Esophagus muscularis mucosa (tissue), 4 donors: ENCODE data around the gene CLIC5. TPM values are rescaled to one million over a fixed set of nuclear protein-coding genes. Genes with fewer than 3 reads are reported as not detected.

Source experiments
- DNase-seq: peaks from one replicate; pipeline ENCODE4 v3.0.0-alpha.2; 2017; ENCODE audit errors: extremely low spot score
- H3K27ac ChIP-seq, 4 donors: fragments of 200-600 bp; sonication (generic); replicated peaks in 1 of 4; 1 replicate in 3 of 4; 2 replicates in 1 of 4; pipeline ENCODE4 v1.5.1; 2016 to 2019; ENCODE audit warnings: mild to moderate bottlenecking in 1 of 4
- H3K27me3 ChIP-seq, 4 donors: fragments of 200-600 bp; sonication (generic); one replicate each; pipeline versions ENCODE4 v1.5.1 to v1.6.0; 2016 to 2019
- H3K36me3 ChIP-seq, 4 donors: fragments of 200-600 bp; sonication (generic); one replicate each; pipeline ENCODE4 v1.5.1; 2016 to 2019
- H3K4me1 ChIP-seq, 4 donors: fragments of 200-600 bp; sonication (generic); one replicate each; pipeline ENCODE4 v1.5.1; 2016 to 2019
- H3K4me3 ChIP-seq, 4 donors: fragments of 200-600 bp; sonication (generic); 1 replicate in 2 of 4; 2 replicates in 2 of 4; pipeline ENCODE4 v1.5.1; 2016 to 2019; ENCODE audit warnings: mild to moderate bottlenecking in 4 of 4, moderate library complexity in 1 of 4
- H3K9me3 ChIP-seq, 4 donors: fragments of 200-600 bp; sonication (generic); 1 replicate in 3 of 4; 2 replicates in 1 of 4; pipeline ENCODE4 v1.5.1; 2016 to 2019
- EP300 ChIP-seq: sonication (generic); formaldehyde crosslinking; IDR thresholded peaks from one replicate; pipeline ENCODE4 v1.6.1; 2017; ENCODE audit warnings: antibody characterized with exemption
- POLR2A ChIP-seq: fragments of 450-650 bp; IDR thresholded peaks from one replicate; pipeline ENCODE4 v1.6.1; 2017; ENCODE audit warnings: antibody characterized with exemption, moderate library complexity, mild to moderate bottlenecking, low read depth
- POLR2AphosphoS5 ChIP-seq, 2 donors: sonication (generic); formaldehyde crosslinking; IDR thresholded peaks; one replicate each; pipeline ENCODE4 v1.6.1; 2017; ENCODE audit warnings: antibody characterized with exemption in 2 of 2
- WGBS: methylation state at CpG from one replicate; pipeline ENCODE4 v1.1.5; 2018; 5-methylcytosine and 5-hydroxymethylcytosine counted together
- intact Hi-C: fragments of 100-400 bp; cut with DNase I; formaldehyde crosslinking; loops from one replicate; pipeline ENCODE4 v1.15.1; 2023
- total RNA-seq, 4 donors: library from RNA; depleted of rRNA; stranded (reverse); fragments of >200 nt; gene quantifications; one replicate each; pipeline versions ENCODE4 v1.1.0 to v1.2.1, GENCODE V29; 2016
- TF ChIP-seq, protein P1 (sequence below), 3 experiments: fragments of 200-600 bp in 2 of 3; fragments of 450-650 bp in 1 of 3; sonication (generic) in 2 of 3; IDR thresholded peaks; one replicate each; pipeline ENCODE4 v1.5.1; 2017 to 2019; ENCODE audit warnings: antibody characterized with exemption in 3 of 3, mild to moderate bottlenecking in 2 of 3, moderate library complexity in 1 of 3

Gene CLIC5
- total RNA-seq, 4 donors from 2014 or later = 5.3 to 7.2 (median 6.3) TPM

DNA sequence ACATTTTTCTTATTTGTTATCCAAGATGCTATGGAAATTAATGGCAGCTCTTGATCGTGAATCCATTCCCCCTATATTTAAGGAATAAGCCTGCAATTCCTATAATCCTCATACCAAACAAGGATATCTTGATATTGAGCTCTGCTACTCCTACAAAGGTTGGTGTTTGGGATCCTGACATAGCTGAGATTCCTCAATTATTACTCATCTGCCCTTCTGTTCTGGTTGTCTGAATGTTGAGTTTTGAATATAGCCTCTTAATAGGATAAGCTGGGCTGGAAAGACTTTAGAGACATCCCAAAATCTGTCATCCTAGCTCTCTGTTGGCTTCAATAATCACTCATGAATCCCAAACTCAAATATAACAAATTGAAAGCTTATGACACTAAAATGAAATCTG lies 49.9 kb downstream of the CLIC5 start:
- no peak for DNase-seq
- H3K9me3 ChIP-seq = peaks cover 0 to 7% (median 3%) of the 10 kb centered on the region in 4 donors
- H3K27ac ChIP-seq = no peak overlapping the region
- intact Hi-C loops = no loop called here
- peaks cover 5 to 54% (median 15%) of the 10 kb centered on the region in 4 donors for H3K4me1 ChIP-seq
- H3K4me3 ChIP-seq = no peak overlapping the region
- WGBS = 76% methylated on average over 1 of the region's 1 CpG
- no peaks in the 10 kb centered on the region for H3K27me3 ChIP-seq
- TF ChIP-seq EP300 = no peak
- TF ChIP-seq, protein P1, sequence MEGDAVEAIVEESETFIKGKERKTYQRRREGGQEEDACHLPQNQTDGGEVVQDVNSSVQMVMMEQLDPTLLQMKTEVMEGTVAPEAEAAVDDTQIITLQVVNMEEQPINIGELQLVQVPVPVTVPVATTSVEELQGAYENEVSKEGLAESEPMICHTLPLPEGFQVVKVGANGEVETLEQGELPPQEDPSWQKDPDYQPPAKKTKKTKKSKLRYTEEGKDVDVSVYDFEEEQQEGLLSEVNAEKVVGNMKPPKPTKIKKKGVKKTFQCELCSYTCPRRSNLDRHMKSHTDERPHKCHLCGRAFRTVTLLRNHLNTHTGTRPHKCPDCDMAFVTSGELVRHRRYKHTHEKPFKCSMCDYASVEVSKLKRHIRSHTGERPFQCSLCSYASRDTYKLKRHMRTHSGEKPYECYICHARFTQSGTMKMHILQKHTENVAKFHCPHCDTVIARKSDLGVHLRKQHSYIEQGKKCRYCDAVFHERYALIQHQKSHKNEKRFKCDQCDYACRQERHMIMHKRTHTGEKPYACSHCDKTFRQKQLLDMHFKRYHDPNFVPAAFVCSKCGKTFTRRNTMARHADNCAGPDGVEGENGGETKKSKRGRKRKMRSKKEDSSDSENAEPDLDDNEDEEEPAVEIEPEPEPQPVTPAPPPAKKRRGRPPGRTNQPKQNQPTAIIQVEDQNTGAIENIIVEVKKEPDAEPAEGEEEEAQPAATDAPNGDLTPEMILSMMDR (IDR thresholded peaks at IDR 0.05) = no peak
- no peak for TF ChIP-seq POLR2AphosphoS5 (IDR thresholded peaks at IDR 0.05)
- TF ChIP-seq POLR2A = no peak
- no peaks in the 10 kb centered on the region for H3K36me3 ChIP-seq

DNA sequence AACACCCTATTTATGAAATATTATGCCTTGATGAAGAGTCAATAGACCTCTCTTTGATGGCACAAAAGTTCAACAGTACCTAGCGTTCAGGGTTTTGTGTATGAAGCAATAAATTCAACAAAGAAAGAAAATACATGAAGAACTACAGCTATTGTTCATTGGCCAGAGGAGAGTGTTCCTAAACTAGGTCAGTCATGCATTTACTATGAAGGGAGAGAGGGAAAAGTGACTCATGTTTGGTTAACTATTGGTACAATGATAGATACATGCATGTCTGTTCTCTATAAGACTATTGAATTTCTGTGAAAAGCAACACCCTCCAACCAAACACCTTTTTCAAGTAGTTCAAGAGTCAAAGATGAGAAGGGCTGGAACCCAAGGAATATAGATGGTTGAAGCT lies 50.7 kb downstream of the CLIC5 start:
- 97% methylated on average over 1 of the region's 1 CpG for WGBS
- TF ChIP-seq POLR2A (no peak), EP300 (no peak), POLR2AphosphoS5 (IDR thresholded peaks at IDR 0.05) (no peak)
- TF ChIP-seq, protein P1 (IDR thresholded peaks at IDR 0.05) = no peak
- Histone ChIP-seq H3K4me1 (peaks cover 5 to 57% (median 14%) of the 10 kb centered on the region in 4 donors), H3K27me3 (no peaks in the 10 kb centered on the region), H3K27ac (no peak overlapping the region), H3K9me3 (peaks cover 0 to 7% (median 3%) of the 10 kb centered on the region in 4 donors), H3K36me3 (no peaks in the 10 kb centered on the region), H3K4me3 (no peak overlapping the region)
- no peak for DNase-seq
- intact Hi-C loops = no loop called here

DNA sequence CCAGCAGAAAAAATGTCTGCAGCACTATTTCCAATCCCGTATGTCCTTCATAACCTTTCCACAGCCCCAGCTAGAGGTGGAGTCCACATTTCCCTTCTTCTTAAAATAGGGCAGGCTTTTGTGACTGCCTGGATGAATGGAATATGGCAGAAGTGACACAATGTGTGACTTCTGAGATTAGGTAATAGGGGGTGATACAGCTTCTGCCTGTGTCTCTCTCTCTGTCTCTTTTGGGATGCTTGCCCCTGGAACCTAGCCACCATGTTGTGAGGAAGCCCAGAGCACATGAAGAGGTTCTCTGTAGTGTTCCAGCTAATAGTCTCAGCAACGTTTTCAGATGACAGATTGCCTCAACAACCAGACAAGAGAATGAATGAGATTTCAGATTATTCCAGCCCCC lies 51.4 kb downstream of the CLIC5 start:
- H3K27ac ChIP-seq = no peak overlapping the region
- TF ChIP-seq POLR2AphosphoS5 (IDR thresholded peaks at IDR 0.05) (no peak), EP300 (no peak), POLR2A (no peak)
- TF ChIP-seq, protein P1 (IDR thresholded peaks at IDR 0.05) = no peak
- H3K4me3 ChIP-seq = no peak overlapping the region
- H3K27me3 ChIP-seq = no peaks in the 10 kb centered on the region
- peaks cover 5 to 56% (median 11%) of the 10 kb centered on the region in 4 donors for H3K4me1 ChIP-seq
- H3K9me3 ChIP-seq = peaks cover 0 to 7% (median 3%) of the 10 kb centered on the region in 4 donors
- no peak for DNase-seq
- WGBS = 81% methylated on average over 2 of the region's 2 CpGs
- no peaks in the 10 kb centered on the region for H3K36me3 ChIP-seq
- intact Hi-C loops = no loop called here

DNA sequence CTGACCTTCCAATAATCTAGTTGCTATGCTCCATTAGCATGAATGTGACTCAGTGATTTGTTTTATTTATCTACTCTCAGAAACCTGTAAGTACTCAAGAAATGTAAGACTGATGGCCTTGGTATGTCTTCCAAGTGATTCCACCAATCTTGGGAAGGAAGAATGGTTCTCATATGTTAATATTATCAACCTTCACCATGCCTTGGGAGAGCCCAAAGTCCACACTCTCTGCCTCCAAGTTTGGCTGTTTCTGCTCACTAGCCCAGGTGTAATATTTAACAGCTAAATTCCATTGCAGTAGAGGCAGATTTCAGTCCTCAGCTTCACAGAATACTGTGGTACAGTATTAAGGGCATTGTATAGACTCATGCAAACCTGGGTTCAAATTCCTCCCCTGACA lies 51.8 kb downstream of the CLIC5 start:
- Histone ChIP-seq H3K4me1 (peaks cover 5 to 52% (median 10%) of the 10 kb centered on the region in 4 donors), H3K4me3 (no peak overlapping the region), H3K27ac (no peak overlapping the region), H3K9me3 (peaks cover 0 to 7% (median 3%) of the 10 kb centered on the region in 4 donors), H3K27me3 (no peaks in the 10 kb centered on the region), H3K36me3 (no peaks in the 10 kb centered on the region)
- TF ChIP-seq EP300 (no peak), POLR2AphosphoS5 (IDR thresholded peaks at IDR 0.05) (no peak), POLR2A (no peak)
- TF ChIP-seq, protein P1 (IDR thresholded peaks at IDR 0.05) = no peak
- DNase-seq = no peak
- intact Hi-C loops = no loop called here

DNA sequence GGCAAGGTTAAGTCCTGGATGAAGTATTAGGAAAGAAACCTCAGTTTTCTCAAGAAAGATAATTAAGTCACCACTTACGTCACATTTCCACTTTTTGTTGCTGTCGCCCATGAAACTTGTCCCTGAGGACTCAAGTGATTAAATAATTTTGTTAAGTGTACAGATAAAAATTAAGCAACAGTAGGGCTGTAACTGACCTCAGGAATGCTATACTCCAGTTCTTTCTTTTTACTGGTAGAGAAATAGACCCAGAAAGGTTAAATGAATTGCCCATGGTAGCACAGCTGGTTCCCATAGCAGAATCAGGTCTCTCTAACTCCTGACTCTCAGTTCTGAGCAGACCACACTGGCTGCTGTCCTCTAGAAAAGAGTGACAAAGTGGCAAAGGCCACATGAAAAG lies 54.5 kb downstream of the CLIC5 start:
- Histone ChIP-seq H3K4me1 (peaks cover 5 to 37% (median 7%) of the 10 kb centered on the region in 4 donors), H3K9me3 (peaks cover 0 to 7% (median 3%) of the 10 kb centered on the region in 4 donors), H3K4me3 (no peak overlapping the region), H3K27ac (no peak overlapping the region), H3K36me3 (no peaks in the 10 kb centered on the region), H3K27me3 (no peaks in the 10 kb centered on the region)
- TF ChIP-seq EP300 (no peak), POLR2AphosphoS5 (IDR thresholded peaks at IDR 0.05) (no peak), POLR2A (no peak)
- TF ChIP-seq, protein P1 (IDR thresholded peaks at IDR 0.05) = no peak
- intact Hi-C loops = no loop called here
- no peak for DNase-seq
- 73% methylated on average over 2 of the region's 2 CpGs for WGBS
